Measurements from ENCODE around the gene LRP1. TPM values are rescaled to one million over a fixed set of nuclear protein-coding genes. Genes with fewer than 3 reads are reported as not detected.
A peak's percentile ranks its signal among the peaks of the same experiment; 100 is the strongest.

Gene LRP1
- total and polyA plus RNA-seq, 2 of the 13 experiments (the other 11 are each of a cell fraction or from before 2014, with no cell fraction given): 14.7 to 30.8 TPM

DNA sequence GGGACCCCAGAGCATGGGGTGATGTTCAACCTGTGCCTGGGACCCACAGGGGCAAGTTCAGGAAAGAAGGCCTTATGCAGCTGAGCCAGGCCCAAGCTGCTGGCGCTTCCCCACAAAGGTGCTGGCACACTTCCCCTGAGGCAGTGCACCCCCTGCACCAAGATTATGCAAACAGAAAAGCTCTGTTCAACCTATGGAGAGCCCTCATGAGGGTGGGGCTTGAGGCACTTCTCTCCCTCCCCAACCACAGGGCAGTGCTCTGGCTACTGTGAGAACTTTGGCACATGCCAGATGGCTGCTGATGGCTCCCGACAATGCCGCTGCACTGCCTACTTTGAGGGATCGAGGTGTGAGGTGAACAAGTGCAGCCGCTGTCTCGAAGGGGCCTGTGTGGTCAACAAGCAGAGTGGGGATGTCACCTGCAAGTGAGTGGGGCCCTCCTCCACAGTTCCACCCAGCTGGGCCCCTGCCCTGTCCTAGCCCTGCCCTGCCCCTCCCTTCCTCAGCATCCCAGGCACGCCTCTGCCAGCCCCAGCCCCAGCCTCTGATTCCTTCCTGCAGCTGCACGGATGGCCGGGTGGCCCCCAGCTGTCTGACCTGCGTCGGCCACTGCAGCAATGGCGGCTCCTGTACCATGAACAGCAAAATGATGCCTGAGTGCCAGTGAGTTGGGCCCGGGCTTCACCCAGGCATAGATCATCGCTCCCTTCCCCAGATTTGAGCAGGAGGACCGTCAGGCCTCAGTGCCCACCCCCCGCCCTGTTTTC lies 82.8 kb downstream of the LRP1 start:
- TF ChIP-seq JUN (CRISPR knock-in tag; IDR thresholded peaks at IDR 0.05): no peak
- TF ChIP-seq POLR2A (IDR thresholded peaks at IDR 0.05; ENCODE audit: insufficient read depth in 1 of 2, low read depth in 2 of 2, low read length in 2 of 2): peak in 1 of 2 experiments; percentile 30; a peak in 1 of 4 replicates
- no peak for TF ChIP-seq ZNF136 (CRISPR knock-in tag; IDR thresholded peaks at IDR 0.05; ENCODE audit: low read depth)
- intact Hi-C loops (cut with micrococcal nuclease; ENCODE audit: unreplicated experiment): no loop called here
- no peak overlapping the region for H3K4me2 ChIP-seq (ENCODE audit: low read depth, low read length)
- no peak for DNase-seq (ENCODE audit: low spot score)
- no peak overlapping the region for H3K9ac ChIP-seq (ENCODE audit: insufficient read depth, low read depth, low read length)
- H3K4me1 ChIP-seq (ENCODE audit: insufficient read depth, low read length): peaks cover 24% of the 10 kb centered on the region
- peaks cover 2 to 16% of the 10 kb centered on the region in 2 experiments for H3K27me3 ChIP-seq (ENCODE audit: control insufficient read depth in 1 of 2, insufficient read depth in 2 of 2, low read length in 2 of 2)
- H3K36me3 ChIP-seq (replicated peaks in 1 of 2; ENCODE audit: control insufficient read depth in 1 of 2, insufficient read depth in 2 of 2, low read length in 2 of 2): peaks cover 29 to 55% of the 10 kb centered on the region in 2 experiments; a peak in 4 of 5 replicates
- ChIA-PET POLR2A (no interaction called here), CTCF (ENCODE audit: low intra/inter-chr PET ratio, low total read pairs) (interaction anchor here (9.8 kb wide), 1 partner anchor 29 kb away, joined by 308 read pairs; a partner anchor contains a TSS)
- no TSS peak for BruUV-seq (replicated peaks)
- ATAC-seq: no peak
- H3K79me2 ChIP-seq (ENCODE audit: insufficient read depth, low read length): no peaks in the 10 kb centered on the region
- in situ Hi-C loops (cut with HindIII; ENCODE audit: extremely low pct_ligation_motif_present, low pct_unique_long_range_greater_than_20kb): no loop called here
- no peak overlapping the region for H3K27ac ChIP-seq (ENCODE audit: extremely low read length, insufficient read depth, low read length)
- FAIRE-seq: no peak
- 94% methylated on average over 7 of the region's 16 CpGs for WGBS (ENCODE audit: low lambda C conversion rate)
- H2AFZ ChIP-seq (ENCODE audit: low read length): no peak overlapping the region
- no peaks in the 10 kb centered on the region for H3K9me3 ChIP-seq (ENCODE audit: low read length)
- H4K20me1 ChIP-seq (ENCODE audit: insufficient read depth, low read length): peaks cover 9% of the 10 kb centered on the region; the same call in 1 of the 2 replicates
- H3K4me3 ChIP-seq (replicated peaks in 1 of 3; ENCODE audit: insufficient read depth in 1 of 3, low read depth in 2 of 3, low read length in 3 of 3): no peak overlapping the region

DNA sequence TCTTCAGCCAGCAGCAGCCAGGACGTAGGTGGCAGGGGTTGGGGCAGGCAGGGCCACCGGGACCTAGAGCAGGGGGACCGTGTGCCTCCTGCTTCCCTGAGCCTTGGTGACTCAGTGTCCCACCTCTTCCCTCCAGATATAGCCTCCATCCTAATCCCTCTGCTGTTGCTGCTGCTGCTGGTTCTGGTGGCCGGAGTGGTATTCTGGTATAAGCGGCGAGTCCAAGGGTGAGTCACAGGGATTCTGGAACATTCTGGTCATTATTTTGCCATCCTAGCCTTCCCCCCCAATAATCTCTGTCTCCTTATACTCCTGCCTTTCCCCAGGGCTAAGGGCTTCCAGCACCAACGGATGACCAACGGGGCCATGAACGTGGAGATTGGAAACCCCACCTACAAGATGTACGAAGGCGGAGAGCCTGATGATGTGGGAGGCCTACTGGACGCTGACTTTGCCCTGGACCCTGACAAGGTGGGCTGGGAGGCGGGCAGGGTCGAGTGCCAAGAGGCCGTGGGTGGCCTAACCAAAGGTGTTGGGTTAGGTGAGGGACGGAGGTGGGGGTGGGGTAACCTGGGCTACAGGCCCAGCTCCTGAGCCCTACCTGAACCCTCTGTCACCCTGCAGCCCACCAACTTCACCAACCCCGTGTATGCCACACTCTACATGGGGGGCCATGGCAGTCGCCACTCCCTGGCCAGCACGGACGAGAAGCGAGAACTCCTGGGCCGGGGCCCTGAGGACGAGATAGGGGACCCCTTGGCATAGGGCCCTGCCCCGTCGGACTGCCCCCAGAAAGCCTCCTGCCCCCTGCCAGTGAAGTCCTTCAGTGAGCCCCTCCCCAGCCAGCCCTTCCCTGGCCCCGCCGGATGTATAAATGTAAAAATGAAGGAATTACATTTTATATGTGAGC lies 83.8 kb downstream of the LRP1 start:
- no peak overlapping the region for H3K27ac ChIP-seq (ENCODE audit: extremely low read length, insufficient read depth, low read length)
- CTCF ChIA-PET (ENCODE audit: low intra/inter-chr PET ratio, low total read pairs): interaction anchor here (9.8 kb wide), 1 partner anchor 28 kb away, joined by 308 read pairs; a partner anchor contains a TSS
- no peaks in the 10 kb centered on the region for H3K79me2 ChIP-seq (ENCODE audit: insufficient read depth, low read length)
- intact Hi-C loops (cut with micrococcal nuclease; ENCODE audit: unreplicated experiment) (no loop called here), in situ Hi-C loops (cut with HindIII; ENCODE audit: extremely low pct_ligation_motif_present, low pct_unique_long_range_greater_than_20kb) (no loop called here)
- no peak overlapping the region for H2AFZ ChIP-seq (ENCODE audit: low read length)
- peaks cover 29% of the 10 kb centered on the region for H3K4me1 ChIP-seq (ENCODE audit: insufficient read depth, low read length)
- WGBS (ENCODE audit: low lambda C conversion rate): 96% methylated on average over 20 of the region's 27 CpGs
- BruUV-seq (replicated peaks): TSS peak; percentile 46
- POLR2A ChIA-PET: interaction anchor here (2.6 kb wide), 1 partner anchor 18 kb away, joined by 14 read pairs; the partner anchor contains the start of gene SHMT2
- peaks cover 9% of the 10 kb centered on the region; the same call in 1 of the 2 replicates for H4K20me1 ChIP-seq (ENCODE audit: insufficient read depth, low read length)
- no peak overlapping the region for H3K4me2 ChIP-seq (ENCODE audit: low read depth, low read length)
- H3K27me3 ChIP-seq (ENCODE audit: control insufficient read depth in 1 of 2, insufficient read depth in 2 of 2, low read length in 2 of 2): peaks cover 5 to 21% of the 10 kb centered on the region in 2 experiments
- ATAC-seq (no peak), FAIRE-seq (no peak), DNase-seq (ENCODE audit: low spot score) (no peak)
- peak; percentile 20 for TF ChIP-seq AGO2 (optimal IDR thresholded peaks at IDR 0.05; ENCODE audit: low read depth, low read length)
- TF ChIP-seq SMC3 (IDR thresholded peaks at IDR 0.05; ENCODE audit: low read length): no peak
- H3K9me3 ChIP-seq (ENCODE audit: low read length): no peaks in the 10 kb centered on the region
- H3K36me3 ChIP-seq (replicated peaks in 1 of 2; ENCODE audit: control insufficient read depth in 1 of 2, insufficient read depth in 2 of 2, low read length in 2 of 2): peaks cover 27 to 50% of the 10 kb centered on the region in 2 experiments; a peak in 4 of 5 replicates
- H3K4me3 ChIP-seq (replicated peaks in 1 of 3; ENCODE audit: insufficient read depth in 1 of 3, low read depth in 2 of 3, low read length in 3 of 3): no peak overlapping the region
- H3K9ac ChIP-seq (ENCODE audit: insufficient read depth, low read depth, low read length): no peak overlapping the region

Measured in HepG2 (cell line).